ENCODE data around the gene RAB3GAP2.
"Not testable (repeated sequence)": the region's sequence is repeated elsewhere in the genome, so short reads cannot be mapped to it uniquely, and the experiment has no call there.

RAB3GAP2 gene

DNA sequence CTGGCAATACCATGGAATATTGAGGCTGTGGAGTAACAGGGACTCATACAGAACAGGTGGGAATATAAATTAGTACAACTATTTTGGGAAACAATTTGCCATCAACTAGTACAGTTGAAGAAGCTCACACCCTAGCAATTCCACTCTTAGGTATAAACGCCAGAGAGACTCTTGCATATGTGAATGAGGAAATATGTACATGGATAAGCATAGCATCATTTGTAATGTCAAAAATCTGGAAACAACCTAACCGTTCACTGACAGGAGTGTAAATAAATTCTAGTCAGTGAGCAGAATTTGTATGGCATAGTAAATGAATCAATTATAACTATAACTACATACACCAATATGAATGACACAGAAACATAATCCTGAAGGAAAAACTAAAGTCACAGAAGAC is 83.7 kb downstream of the RAB3GAP2 start:
- no peak for DNase-seq

DNA sequence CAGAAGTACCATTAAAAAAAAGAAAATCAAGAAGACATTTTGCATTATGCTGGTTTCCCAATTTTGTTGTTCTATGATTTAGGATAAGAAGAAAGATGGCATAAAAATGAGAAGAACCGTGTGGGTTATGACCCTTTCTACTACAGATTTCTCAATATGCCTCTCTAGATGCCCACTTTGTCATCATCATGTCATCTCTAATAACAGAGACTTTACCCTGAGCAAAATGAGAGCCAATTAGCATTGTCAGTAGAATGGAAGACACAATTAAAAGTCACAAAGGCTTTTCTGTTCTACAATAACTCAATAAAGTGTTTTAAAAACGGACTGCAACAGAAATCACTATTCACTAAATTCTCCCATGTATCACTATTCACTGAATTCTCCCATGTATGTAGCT is 85.5 kb downstream of the RAB3GAP2 start:
- DNase-seq, result no peak

DNA sequence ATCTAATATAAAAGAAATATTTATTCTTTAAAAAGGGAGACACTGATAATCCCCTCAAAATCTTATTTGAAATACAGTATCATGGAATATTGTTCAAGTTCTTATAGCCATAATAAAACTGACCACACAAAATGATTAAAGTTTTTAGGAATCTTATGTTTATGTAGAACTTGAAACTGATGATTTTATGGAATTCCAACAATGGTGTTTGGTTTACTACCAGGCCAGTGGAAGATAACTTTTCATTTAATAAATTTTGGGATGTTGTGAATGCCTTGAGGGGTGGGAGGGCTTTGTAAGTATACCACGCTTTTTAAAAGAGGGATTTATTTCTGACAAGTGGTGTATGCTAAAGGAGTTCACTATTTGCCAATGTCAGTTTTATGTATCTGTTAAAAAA is 87.7 kb downstream of the RAB3GAP2 start:
- DNase-seq, result no peak

DNA sequence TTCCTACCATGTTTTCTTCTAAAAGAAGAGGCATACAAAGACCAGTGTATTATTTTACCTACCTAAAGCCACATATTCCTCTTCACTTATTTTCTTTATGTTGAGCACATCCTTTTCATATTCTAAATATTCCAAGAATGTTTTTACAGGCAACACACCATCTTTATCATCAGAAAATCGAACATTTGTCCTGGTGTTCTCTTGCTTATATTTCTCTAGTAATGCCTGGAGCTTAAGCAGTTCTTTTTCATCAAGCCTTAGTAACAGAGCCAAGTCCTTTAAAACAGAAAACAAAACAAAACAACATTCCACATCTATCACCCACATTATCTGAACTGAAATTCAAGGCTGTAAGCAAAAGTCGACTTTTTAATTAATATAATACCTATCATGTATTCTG is 89.6 kb downstream of the RAB3GAP2 start:
- DNase-seq, result no peak

DNA sequence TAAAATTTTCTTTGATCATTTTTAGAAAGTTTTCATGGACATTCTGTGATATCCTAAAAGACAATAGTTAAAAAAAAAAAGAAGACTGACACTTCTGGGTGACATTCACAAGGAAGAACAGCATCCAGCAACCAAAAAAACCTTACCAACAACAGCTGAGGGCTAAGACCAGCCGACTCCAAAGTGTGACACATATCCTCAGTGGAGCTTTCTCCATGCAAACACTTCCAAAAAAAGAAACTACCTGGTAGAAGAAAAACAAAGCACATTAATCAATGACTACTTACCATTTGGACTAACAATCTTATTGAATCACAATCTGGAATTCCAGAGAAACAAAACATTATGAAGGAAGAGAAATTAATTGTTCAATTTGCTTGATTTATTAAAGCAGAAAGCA is 90.1 kb downstream of the RAB3GAP2 start:
- no peak for DNase-seq

DNA sequence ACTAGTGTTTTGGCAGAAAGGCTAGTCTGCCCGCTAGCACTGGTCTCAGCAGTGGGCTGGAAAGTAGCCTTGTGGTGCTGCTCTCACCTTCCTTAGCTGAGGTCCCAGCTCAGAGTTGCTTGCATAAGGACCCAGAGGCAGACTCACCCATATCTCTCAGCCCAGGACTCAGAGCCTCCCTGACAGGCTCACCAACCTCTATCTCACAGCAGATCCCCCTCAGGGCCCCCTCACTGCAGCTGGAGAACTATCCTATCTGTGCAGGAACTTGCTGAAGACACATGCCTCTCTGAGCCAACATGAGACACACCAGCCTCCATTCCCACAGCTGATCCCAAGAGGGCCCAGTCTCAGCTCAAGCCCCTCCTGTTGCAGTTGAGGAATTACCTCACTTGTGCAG is 95.7 kb downstream of the RAB3GAP2 start:
- no peak for DNase-seq

DNA sequence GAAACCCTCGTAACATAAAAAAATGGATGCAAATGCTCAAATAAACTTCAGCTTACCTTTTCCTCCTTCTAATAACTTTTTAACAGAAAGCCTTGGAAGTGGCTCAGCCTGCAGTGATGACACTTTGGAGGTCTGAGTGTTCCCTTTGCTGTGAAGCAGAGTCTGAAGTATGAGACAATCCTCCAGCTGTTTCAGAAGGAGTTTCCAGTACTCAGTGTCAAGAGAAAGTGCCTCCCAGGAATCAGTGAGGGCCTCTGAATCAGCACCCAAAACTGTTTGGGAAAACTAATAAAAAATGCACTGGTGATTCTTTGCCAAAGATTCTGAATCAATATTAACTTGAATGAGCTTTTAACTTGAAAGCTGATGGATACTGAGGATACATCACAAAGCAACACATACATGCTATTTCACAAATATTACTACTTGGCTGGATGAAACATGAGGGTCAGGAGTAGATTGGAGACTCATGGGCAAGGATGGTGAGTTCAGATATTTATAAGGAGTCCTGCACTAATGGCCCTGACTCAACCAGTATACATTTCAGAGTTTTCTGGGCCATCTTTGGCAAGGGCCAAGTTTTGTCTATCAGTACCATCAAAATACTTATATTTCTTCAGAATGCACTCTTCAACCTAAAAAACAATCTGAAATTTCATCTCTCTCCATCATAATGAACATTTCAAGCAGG is 101.3 kb downstream of the RAB3GAP2 start:
- no peak for DNase-seq

DNA sequence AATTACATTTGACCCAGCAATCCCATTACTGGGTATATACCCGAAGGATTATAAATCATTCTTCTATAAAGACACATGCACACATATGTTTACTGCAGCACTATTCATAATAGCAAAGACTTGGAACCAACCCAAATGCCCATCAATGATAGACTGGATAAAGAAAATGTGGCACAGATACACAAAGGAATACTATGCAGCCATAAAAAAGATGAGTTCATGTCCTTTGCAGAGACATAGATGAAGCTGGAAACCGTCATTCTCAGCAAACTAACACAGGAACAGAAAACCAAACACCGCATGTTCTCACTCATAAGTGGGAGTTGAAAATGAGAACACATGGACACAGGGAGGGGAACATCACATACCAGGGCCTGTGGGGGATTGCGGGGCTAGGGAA is 102.4 kb downstream of the RAB3GAP2 start:
- DNase-seq, result not testable (repeated sequence)

DNA sequence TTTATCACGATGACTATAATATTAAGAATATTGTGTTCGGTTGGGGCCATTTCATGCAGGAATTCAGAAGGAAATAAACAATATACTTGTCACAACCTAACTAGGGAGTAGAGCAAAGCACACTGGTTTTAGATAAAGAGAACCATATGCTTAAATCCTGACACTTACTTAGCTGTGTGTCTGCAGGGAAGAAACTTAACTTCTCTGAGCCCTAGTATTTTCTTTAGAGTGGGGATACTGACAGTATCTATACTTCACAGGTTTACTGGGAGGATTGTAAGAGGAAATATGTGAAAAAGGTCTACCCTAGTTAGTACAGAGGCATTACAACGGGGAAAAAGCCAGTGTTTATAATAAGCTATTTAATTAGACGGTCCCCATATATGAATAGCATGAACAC is 105.4 kb downstream of the RAB3GAP2 start:
- no peak for DNase-seq

DNA sequence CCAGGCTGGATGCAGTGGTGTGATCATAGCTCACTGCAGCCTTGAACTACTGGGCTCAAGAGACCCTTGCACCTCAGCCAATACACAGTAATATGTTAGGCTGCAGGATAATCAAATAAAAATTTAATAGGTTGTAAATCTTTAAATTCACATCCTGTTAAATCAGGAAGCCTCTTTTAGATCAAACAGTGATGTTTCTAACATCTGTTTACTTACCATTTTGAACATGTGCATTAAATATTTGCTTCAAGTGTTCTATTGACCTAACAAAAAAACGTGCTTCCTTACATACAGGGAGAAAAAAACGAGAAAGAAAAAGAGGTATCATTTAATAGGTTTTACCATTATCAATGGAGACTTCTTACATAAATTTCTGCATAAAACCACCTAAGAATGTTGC is 107.7 kb downstream of the RAB3GAP2 start:
- DNase-seq, result no peak

DNA sequence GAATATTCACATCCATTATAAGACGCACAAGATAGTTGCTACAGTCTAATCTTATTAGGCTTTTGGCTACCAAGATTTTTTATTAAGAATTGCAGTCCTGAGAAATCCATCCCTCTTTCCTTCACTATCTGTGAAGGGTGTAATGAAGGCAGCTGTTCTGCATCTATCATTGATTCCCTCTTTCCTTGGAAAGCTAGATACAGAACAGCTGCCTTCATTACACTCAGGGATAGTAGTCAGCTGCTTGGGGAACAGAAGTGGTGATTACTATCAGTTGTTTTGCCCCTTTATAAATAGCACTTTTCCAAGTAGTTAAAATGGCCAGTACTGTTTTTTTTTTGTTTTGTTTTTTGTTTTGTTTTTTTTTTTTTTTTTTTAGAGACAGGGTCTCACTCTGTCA is 108.1 kb downstream of the RAB3GAP2 start:
- DNase-seq, result no peak

DNA sequence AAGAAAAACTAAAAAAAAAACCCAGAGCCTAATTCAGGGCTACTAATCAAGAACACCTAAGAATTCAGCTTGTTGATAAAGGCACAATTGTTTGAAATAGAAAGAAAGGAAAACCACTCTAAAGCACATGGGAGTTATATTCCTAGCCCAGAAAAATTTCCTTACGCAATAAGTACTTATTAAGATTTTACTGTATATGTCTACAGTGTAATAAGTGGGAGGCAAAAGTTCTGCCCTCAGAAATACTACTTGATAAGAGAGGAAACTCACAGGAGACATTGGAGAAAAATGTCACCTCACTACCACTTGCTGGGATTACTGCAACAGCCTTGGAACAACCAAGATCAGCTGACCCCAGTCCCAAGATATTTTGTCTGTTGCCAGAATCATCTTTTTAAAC is 112.2 kb downstream of the RAB3GAP2 start:
- no peak for DNase-seq

DNA sequence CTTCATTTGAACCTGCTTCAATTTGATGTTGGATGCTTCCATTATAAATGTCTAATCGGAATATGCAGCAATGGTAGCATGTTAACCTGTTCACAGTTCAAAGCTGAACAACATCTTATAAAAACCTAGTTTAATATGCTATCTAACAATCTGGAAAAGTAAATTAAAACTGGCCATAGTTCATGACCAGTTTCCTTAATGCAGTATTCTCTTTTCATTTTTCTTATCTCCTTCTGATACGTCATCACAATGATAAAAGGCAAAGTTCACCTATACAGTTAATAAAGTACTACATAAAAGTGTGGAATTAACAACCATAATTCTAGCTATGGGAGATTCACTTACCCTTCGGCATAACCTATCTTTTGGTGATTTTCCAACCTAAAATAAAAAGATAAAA is 113.2 kb downstream of the RAB3GAP2 start:
- DNase-seq, result no peak

DNA sequence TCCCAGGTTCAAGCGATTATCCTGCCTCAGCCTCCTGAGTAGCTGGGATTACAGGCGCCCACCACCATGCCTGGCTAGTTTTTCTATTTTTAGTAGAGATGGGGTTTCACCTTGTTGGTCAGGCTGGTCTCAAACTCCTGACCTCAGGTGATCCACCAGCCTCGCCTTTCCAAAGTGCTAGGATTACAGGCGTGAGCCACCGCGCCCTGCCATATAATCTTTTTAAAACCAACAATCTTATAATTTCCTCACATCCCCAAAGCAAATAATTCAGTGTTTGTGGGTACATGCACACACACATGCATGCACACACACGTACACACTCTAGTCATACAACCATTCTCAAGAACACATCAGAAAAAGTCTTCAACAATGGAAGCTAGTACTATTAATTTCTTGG is 113.7 kb downstream of the RAB3GAP2 start:
- DNase-seq, result not testable (repeated sequence)

DNA sequence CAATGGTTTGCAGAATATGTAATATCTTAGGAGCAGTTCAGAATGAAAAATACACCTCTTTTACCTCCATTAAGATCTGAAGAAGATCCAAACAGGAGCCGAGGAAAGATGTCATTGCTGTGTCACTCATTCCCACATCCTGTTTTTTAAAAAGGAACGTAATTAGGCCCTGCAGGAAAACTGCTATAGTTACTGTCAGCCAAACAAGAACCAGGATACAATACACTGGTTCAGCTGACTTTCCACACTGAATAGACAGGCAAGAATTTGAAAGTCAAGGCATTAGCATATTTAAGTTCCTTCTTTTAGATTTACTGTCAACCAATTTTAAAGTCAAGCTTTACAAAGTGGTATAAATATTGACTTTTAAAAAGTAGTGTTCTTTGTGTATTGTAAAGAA is 114.5 kb downstream of the RAB3GAP2 start:
- DNase-seq, result no peak

DNA sequence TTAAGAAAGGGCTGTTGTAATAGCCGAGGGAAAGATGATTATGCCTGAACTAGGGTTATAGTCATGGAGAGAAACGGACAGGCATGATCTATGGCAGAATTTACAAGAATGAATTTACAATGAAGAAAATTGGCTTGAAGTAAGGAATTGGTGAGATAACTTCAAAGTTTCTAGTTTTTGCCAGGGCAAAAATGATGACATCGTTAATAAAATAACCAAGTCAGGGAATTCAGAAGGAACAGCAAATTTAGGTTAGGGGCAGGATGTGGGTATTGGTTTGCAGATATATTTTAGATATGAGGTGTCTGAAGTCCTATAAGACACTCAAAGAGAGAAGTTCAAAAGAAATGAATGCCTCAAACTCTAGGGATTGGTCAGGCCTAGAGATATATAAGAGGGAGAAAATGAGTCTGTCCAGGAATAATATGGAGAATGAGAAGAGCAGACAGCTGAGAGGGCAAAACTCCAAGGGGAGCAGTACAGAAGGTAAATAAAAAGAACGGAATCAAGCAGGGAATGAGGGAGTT is 115.6 kb downstream of the RAB3GAP2 start:
- no peak for DNase-seq

DNA sequence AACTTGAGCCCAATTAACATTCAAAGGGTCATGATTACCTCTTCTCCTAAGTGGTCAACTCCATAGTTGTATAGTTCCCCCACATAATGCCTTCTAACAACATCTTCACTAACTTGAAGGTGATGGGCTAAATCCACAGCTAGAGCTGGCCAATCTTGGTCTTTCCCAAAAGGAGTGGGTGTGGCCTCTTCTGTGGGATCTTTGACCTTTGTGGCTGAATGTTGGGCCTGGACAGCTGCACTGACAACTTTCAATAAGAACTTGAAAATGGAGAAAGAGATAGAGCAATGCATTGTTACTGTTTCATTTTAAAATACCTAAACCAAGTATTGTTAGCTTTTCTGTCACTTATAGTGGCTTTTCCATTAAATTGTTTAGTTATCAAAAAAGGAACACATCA is 119.1 kb downstream of the RAB3GAP2 start:
- no peak for DNase-seq

DNA sequence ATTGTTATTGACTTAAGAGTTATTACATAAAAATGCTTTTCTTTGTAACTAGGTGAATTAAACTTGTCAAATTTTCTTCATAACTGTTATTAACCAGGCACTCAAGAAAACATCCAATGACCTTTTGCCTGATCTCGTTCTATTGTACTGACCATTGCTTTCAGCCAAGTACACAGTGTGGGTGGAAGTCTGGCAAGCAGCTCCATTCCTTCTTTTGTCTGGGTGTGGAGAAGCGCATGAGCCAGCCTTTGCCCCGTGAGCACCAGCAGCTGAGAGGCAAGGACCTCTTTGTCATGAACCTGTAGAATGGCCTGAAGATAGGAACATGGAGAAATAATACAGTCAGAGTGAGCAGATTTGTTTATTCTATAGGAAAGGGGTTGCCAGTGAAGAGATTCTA is 120.8 kb downstream of the RAB3GAP2 start:
- DNase-seq, result no peak

DNA sequence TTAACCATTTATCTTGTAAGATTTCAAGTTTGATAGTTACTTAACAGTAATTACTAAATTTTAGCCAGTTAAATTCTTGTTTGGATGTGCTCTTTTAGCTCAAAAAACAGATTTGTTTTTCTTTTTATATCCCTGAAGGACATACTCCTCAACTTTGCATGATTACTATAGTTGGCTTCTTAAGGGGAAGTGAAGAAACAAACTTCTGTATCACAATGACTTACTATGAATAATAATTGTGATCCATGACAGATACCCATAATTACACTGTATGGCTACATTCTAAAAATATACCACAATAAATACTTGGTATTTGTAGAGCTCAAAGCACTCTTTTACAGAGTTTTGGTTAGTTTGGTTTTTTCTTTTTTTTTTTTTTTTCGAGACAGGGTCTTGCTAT is 122.5 kb downstream of the RAB3GAP2 start:
- DNase-seq, result no peak

DNA sequence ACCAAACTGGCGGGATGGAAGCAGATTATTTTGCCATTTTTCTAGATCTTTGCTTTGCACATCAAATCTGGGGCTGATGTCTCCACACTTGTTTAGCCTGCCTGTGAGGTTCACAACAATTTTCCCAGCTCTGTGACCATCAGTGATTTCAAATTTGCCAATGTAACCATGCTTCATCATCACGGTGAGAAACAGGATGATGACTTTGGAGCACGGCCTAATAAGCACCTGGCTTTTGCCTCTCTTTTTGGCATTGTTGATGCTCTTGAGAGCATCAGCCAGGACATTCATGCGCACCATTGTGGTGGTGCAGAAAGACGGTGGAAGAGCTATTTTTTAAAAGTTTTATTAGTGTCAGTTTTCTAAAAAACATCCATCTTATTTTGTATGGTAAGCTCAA is 128.2 kb downstream of the RAB3GAP2 start:
- DNase-seq, result no peak

DNA sequence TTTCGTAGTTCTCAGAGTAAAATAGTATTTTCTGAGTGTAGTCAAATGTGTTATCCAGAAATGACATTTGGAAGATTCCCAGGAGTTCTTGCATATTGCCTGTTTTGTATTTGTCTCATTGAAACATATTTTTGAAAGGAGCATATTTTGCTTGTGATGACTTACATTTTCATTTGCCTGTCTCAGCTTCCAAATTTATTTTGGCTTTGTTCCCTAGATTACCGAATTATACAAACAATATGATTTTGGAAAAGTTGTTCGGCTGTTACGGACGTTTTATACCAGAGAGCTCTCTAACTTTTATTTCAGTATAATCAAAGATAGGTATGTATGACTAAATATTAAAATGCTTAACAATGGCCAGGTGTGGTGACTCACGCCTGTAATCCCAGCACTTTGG is 132.3 kb downstream of the RAB3GAP2 start:
- DNase-seq, result no peak

DNA sequence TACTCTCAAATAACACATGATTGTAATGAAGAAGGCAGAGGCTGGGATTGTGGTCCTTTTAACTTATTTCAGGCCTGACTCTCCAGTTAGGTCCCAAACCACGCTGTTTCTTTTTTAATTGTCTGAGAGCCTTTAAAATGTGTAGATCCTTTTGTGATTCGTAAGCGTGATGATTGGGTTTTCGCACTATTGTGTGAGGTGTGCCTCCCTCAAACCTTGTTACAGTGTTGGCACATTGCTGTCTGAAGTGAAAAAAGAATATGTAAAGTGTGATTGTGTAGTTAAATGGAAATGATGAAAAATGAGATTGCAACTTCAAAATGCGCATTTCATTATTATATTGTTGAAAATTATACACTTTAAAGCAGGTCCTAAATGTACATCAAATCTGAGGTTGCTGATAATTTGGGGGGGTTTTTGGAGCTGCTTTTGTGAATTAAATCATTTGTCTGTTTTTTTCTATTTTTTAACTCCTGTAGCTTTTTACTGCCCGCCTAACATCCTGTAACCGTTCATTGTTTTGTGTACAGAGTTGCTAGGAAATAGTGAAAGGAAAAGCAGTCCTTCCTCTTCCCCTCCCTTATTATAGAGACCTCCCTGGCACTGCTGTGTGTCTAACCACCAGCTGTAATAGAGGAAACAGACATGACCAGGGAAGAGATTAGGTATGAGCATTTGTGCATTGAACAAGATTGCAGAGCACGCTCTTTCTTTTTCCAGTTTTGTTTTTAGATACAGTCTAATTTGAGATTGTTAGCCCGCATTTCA is 135.1 kb downstream of the RAB3GAP2 start:
- peak; percentile 54 for DNase-seq

DNA sequence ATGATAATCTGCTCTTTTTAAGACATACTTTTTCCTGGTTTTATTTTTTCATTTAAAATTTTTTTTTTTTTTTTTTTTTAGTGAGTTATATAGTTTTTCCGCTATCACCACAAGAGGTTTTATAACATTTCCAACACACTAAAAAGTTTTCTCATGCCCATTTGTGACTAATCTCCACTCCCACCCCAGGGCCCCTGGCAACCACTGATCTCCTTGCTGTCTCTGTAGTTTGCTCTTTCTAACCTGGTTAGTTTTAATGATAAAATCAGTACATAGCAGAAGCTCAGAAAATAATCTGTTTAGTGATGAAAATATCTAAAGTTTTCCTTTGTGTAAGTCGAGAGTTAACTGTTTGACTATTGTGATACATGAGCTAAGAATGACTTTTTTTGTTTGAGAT is 136.5 kb downstream of the RAB3GAP2 start:
- no peak for DNase-seq

DNA sequence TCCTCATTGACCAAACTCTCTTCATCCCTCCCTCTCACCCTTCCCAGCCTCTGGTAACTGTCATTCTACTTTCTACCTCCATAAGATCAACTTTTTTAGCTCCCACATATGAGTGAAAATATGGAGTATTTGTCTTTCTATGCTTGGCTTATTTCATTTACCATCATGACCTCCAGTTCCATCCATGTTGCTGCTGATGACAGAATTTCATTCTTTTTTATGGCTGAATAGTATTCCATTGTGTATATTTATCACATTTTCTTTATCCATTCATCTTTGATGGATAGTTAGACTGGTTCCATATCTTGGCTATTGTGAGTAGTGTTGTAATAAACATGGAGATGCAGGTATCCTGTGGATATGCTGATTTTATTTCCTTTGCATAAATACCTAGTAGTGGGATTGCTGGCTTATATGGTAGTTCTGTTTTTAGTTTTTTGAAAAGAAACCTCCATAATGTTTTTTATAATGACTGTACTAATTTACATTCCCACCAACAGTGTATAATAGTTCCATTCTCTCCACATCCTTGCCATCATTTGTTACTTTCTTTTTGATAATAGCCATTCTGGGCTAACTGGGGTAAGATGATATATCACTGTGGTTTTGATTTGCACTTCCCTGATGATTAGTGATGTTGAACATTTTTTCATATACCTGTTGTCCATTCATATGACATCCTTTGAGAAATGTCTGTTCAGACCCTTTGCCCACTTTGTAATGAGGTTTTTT is 142.6 kb downstream of the RAB3GAP2 start:
- no peak for DNase-seq

All from CD4-positive, alpha-beta T cell treated with Interleukin-4 for 4 hours (primary cell).